GM12865 (cell line): Measurements from ENCODE around the gene TTLL6.
A peak's percentile ranks its signal among the peaks of the same experiment; 100 is the strongest.

ENCODE experiments used
- DNase-seq: peaks from one replicate; pipeline ENCODE4 v3.0.0; 2010; ENCODE audit warnings: low read depth
- H3K4me3 ChIP-seq: 2 replicates; pipeline ENCODE4 v1.5.1; 2011; ENCODE audit warnings: mild to moderate bottlenecking, low read depth, low read length, control low read depth
- CTCF ChIP-seq: IDR thresholded peaks from 2 replicates; pipeline ENCODE4 v1.5.1; 2011; ENCODE audit warnings: low read length, control low read depth, low read depth, inconsistent platforms; ENCODE audit not compliant: insufficient read depth; ENCODE audit errors: missing control alignments

Gene TTLL6

GRCh38 chr17:48795444-48796162 lies 21.4 kb downstream of the TTLL6 start:
- H3K4me3 ChIP-seq, result no peak overlapping the region
- DNase-seq, result no peak
- TF ChIP-seq CTCF, result no peak

GRCh38 chr17:48792033-48792798 lies 24.8 kb downstream of the TTLL6 start:
- H3K4me3 ChIP-seq, result no peak overlapping the region

GRCh38 chr17:48791128-48792032 lies 25.6 kb downstream of the TTLL6 start:
- peak overlapping the region; percentile 10; the same call in 1 of the 2 replicates for H3K4me3 ChIP-seq
- peak; percentile 78 for DNase-seq
- peak; percentile 60 for TF ChIP-seq CTCF

More at GRCh38 chr17:48792033-48792798, 24.8 kb downstream of the TTLL6 start:
- no peak for DNase-seq
- TF ChIP-seq CTCF, result no peak

- no peak for TF ChIP-seq CTCF
- no peak for DNase-seq
- H3K4me3 ChIP-seq, result no peak overlapping the region
Observed at GRCh38 chr17:48790607-48791127, 26.4 kb downstream of the TTLL6 start.

GRCh38 chr17:48787828-48788227 lies 29.2 kb downstream of the TTLL6 start:
- no peak for TF ChIP-seq CTCF
- DNase-seq, result no peak
- no peak overlapping the region for H3K4me3 ChIP-seq

- no peak for DNase-seq
- TF ChIP-seq CTCF, result no peak
Observed at GRCh38 chr17:48779421-48779820, 37.6 kb downstream of the TTLL6 start.

More at GRCh38 chr17:48779421-48779820, 37.6 kb downstream of the TTLL6 start:
- no peak overlapping the region for H3K4me3 ChIP-seq
